CD4-positive, alpha-beta T cell (primary cell): ENCODE data around the gene BTBD9. TPM values are rescaled to one million over a fixed set of nuclear protein-coding genes. Genes with fewer than 3 reads are reported as not detected.

Experiments used
- ATAC-seq: fragments of 200-7000 bp; cut with Tn5 transposase; one replicate; pipeline ENCODE4 v1.10.0; 2022; ENCODE audit warnings: mild to moderate bottlenecking; ENCODE audit not compliant: poor library complexity
- CTCF ChIA-PET: fragments of 350-600 bp; sonication (Branson Sonifier 250); formaldehyde crosslinking; loops from one replicate; lab custom pipeline; 2021; ENCODE audit warnings: antibody characterized with exemption, inconsistent platforms; lab: Charles Lee
- POLR2A ChIA-PET: fragments of 350-600 bp; sonication (Branson Sonifier 250); formaldehyde crosslinking; loops from one replicate; lab custom pipeline; 2021; ENCODE audit warnings: antibody characterized with exemption, inconsistent platforms; lab: Charles Lee
- DNase-seq, 14 experiments: peaks; one replicate each; pipeline ENCODE4 v3.0.0-alpha.2; 2013 to 2020; ENCODE audit warnings: mixed read lengths in 2 of 14
- H3K27ac ChIP-seq, 2 donors: one replicate each; pipeline versions ENCODE4 v1.5.1 to v1.7.0; 2013; ENCODE audit warnings: low read length in 2 of 2, low read depth in 1 of 2, mild to moderate bottlenecking in 1 of 2
- H3K27me3 ChIP-seq, 2 experiments: 1 replicate in 1 of 2; 2 replicates in 1 of 2; pipeline versions ENCODE4 v1.6.1 to v1.7.0; 2013; ENCODE audit warnings: low read length in 2 of 2, control low read depth in 1 of 2, mild to moderate bottlenecking in 1 of 2, moderate library complexity in 1 of 2; ENCODE audit not compliant: insufficient read depth in 2 of 2, control insufficient read depth in 1 of 2
- H3K36me3 ChIP-seq: one replicate; pipeline ENCODE4 v1.6.1; 2013; ENCODE audit warnings: low read length, control low read depth; ENCODE audit not compliant: insufficient read depth
- H3K4me1 ChIP-seq: one replicate; pipeline ENCODE4 v1.6.1; 2013; ENCODE audit warnings: low read length, control low read depth; ENCODE audit not compliant: insufficient read depth
- H3K4me3 ChIP-seq: one replicate; pipeline ENCODE4 v1.5.1; 2013; ENCODE audit warnings: mild to moderate bottlenecking, low read length, moderate library complexity
- H3K9me3 ChIP-seq, 2 experiments: 1 replicate in 1 of 2; 2 replicates in 1 of 2; pipeline versions ENCODE4 v1.6.1 to v1.7.0; 2013; ENCODE audit warnings: low read length in 2 of 2, mild to moderate bottlenecking in 2 of 2, control low read depth in 1 of 2, moderate library complexity in 1 of 2; ENCODE audit not compliant: control insufficient read depth in 1 of 2, insufficient read depth in 1 of 2
- H3K27ac Mint-ChIP-seq: one replicate; pipeline ENCODE4 v1.8.0; 2020; ENCODE audit warnings: mixed read lengths
- H3K27me3 Mint-ChIP-seq: one replicate; pipeline ENCODE4 v1.8.0; 2021; ENCODE audit warnings: mixed read lengths
- H3K36me3 Mint-ChIP-seq: one replicate; pipeline ENCODE4 v1.8.0; 2021; ENCODE audit warnings: low read depth, mixed read lengths
- H3K4me1 Mint-ChIP-seq: one replicate; pipeline ENCODE4 v1.8.0; 2021; ENCODE audit warnings: low read depth, mixed read lengths
- H3K4me3 Mint-ChIP-seq: one replicate; pipeline ENCODE4 v1.8.0; 2020; ENCODE audit warnings: mild to moderate bottlenecking, mixed read lengths
- H3K9me3 Mint-ChIP-seq: one replicate; pipeline ENCODE4 v1.8.0; 2020; ENCODE audit warnings: mixed read lengths
- CTCF ChIP-seq: fragments of 200-600 bp; IDR thresholded peaks from one replicate; pipeline ENCODE4 v1.8.0; 2022; ENCODE audit warnings: antibody characterized with exemption, mild to moderate bottlenecking
- intact Hi-C, 2 experiments: fragments of 100-400 bp; cut with DNase I in 1 of 2; cut with micrococcal nuclease in 1 of 2; formaldehyde crosslinking; loops; one replicate each; pipeline versions ENCODE4 v1.15.1 to v1.9.0; 2023 to 2025; cut with DNase I, micrococcal nuclease
- total RNA-seq, 174 experiments: library from RNA in 2 of 174; stranded (reverse) in 2 of 174; gene quantifications; one replicate each; pipeline ENCODE4 v1.2.3 and lab custom pipeline; 2021 to 2026

The BTBD9 gene
- total RNA-seq, 2 experiments from 2014 or later: 58.7 to 59.3 TPM

- Histone ChIP-seq H3K27me3 (no peaks in the 10 kb centered on the region), H3K4me1 (no peaks in the 10 kb centered on the region), H3K9me3 (peaks cover 0 to 10% of the 10 kb centered on the region in 2 experiments), H3K27ac (no peak overlapping the region), H3K36me3 (no peaks in the 10 kb centered on the region), H3K4me3 (no peak overlapping the region)
- no peak overlapping the region for H3K4me3 Mint-ChIP-seq
- DNase-seq: no peak
- no peaks in the 10 kb centered on the region for H3K27me3 Mint-ChIP-seq
- H3K27ac Mint-ChIP-seq: no peak overlapping the region
- no peaks in the 10 kb centered on the region for H3K9me3 Mint-ChIP-seq
- H3K4me1 Mint-ChIP-seq: no peaks in the 10 kb centered on the region
- ChIA-PET CTCF (no interaction called here), POLR2A (interaction anchor here (0.6 kb wide), 1 partner anchor 160 kb away, joined by 3 read pairs; no protein-coding TSS in a partner anchor)
- no peak for ATAC-seq
- intact Hi-C loops: no loop called here
- H3K36me3 Mint-ChIP-seq: peaks cover 10% of the 10 kb centered on the region
- TF ChIP-seq CTCF: no peak
Measured at GRCh38 chr6:38162493-38163185, 477.1 kb downstream of the BTBD9 start.

DNA sequence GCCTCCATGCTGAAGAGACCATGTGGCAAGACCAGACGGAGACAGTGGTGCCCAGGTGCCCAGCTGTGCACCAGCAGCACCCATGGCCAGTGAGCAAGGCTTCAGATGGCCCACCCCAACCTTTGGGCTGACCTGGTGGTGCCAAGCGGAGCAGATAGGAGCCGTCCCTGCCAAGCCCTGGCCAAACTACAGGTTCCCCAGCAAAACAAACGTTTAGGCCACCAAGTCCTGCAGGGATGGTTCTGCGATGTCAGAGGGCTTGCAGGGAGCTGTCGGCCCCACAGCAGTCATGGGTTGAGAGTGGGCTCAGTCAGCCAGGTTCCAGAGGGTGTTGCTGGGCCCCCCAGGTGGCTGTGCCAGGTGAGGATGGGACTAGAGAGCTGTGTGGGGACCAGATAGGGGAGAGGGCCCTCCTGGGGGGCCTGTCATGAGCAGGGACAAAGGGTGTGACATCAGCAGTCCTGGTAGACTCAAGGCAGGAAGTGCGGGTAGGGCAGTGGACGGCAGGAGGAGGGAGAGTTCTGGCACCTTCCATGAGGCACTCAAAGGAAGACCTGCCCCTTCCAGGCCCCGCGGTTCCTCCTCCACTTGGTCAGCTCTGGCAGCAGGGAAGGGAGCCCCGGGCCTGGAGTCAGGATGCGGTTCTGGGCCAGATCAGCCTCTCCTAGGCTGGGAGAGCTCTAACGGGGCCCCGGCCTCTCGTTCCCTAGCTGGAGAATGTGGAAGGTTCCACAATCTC lies 477.8 kb downstream of the BTBD9 start:
- no peak for DNase-seq
- Mint-ChIP-seq H3K27ac (no peak overlapping the region), H3K27me3 (no peaks in the 10 kb centered on the region), H3K4me1 (no peaks in the 10 kb centered on the region), H3K9me3 (no peaks in the 10 kb centered on the region), H3K4me3 (no peak overlapping the region), H3K36me3 (peaks cover 10% of the 10 kb centered on the region)
- Histone ChIP-seq H3K9me3 (peaks cover 0 to 10% of the 10 kb centered on the region in 2 experiments), H3K27me3 (no peaks in the 10 kb centered on the region), H3K4me1 (no peaks in the 10 kb centered on the region), H3K27ac (no peak overlapping the region), H3K4me3 (no peak overlapping the region), H3K36me3 (no peaks in the 10 kb centered on the region)
- no peak for ATAC-seq
- POLR2A ChIA-PET: no interaction called here
- TF ChIP-seq CTCF: no peak
- intact Hi-C loops: no loop called here
- CTCF ChIA-PET: no interaction called here

GRCh38 chr6:38161331-38161730 lies 478.4 kb downstream of the BTBD9 start:
- Mint-ChIP-seq H3K27me3 (no peaks in the 10 kb centered on the region), H3K4me3 (no peak overlapping the region), H3K27ac (no peak overlapping the region), H3K36me3 (peaks cover 10% of the 10 kb centered on the region), H3K9me3 (no peaks in the 10 kb centered on the region), H3K4me1 (no peaks in the 10 kb centered on the region)
- TF ChIP-seq CTCF: no peak
- ChIA-PET CTCF (no interaction called here), POLR2A (no interaction called here)
- ATAC-seq: no peak
- Histone ChIP-seq H3K9me3 (peaks cover 0 to 10% of the 10 kb centered on the region in 2 experiments), H3K27ac (no peak overlapping the region), H3K4me3 (no peak overlapping the region), H3K36me3 (no peaks in the 10 kb centered on the region), H3K4me1 (no peaks in the 10 kb centered on the region), H3K27me3 (no peaks in the 10 kb centered on the region)
- intact Hi-C loops: no loop called here
- no peak for DNase-seq
